ENCODE results near the gene PCED1B.

Gene PCED1B

DNA sequence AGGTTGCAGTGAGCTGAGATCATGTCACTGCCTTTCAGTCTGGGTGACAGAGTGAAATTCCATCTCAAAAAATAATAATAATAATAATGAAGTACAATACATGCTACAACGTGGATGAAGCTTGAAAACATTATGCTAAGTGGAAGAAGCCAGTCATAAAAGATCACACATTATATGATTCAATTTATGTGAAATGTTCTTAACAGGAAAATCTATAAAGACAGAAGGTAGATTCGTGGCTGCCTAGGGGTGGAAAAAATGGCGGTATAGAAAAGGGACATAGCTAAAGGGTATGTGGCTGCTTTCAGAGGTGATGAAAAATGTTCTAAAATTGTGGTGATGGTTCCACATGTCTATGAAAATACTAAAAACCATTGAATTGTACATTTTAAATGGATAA lies 41.3 kb downstream of the PCED1B start:
- no peak for DNase-seq (ENCODE audit: low read depth in 2 of 2)

GRCh38 chr12:47121146-47121545 lies 41.7 kb downstream of the PCED1B start:
- no peak for DNase-seq (ENCODE audit: low read depth in 2 of 2)

DNA sequence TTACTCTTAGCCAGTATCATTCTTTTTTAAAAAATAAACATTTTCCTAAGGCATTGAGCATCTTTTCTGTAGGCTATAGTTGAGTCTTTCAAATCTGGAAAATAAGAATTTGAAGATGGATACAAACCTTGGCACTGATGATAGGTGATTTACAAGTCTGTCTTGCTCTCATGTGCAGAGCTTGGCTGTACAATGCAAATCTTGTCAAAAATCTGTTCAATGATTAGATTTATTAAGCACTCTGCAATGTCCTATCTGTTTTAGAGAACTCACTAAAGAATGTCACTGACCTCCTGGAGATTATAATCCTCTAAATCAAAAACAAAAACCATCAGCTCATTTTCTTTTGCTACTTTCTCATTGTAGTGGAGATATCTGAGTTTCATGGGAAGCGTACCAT lies 43.2 kb downstream of the PCED1B start:
- DNase-seq (ENCODE audit: low read depth in 2 of 2), result no peak

DNA sequence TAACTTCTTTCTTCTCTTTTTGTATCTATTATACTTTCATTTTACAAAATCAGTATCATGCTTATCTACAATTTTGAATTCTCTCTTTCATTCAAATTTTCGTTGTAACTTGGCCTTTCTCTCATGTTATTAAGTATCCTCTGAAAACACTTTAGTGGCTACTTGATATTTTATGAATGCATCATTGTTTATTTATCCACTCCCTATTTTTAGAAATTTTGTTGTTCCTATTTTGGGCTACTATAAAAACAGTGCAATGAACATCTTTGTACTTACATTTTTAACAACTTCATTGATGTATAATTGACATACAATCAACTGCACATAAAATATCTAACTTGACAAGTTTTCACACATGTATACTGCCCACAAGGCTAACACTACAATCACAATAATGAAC lies 44.3 kb downstream of the PCED1B start:
- DNase-seq (ENCODE audit: low read depth in 2 of 2), result no peak

DNA sequence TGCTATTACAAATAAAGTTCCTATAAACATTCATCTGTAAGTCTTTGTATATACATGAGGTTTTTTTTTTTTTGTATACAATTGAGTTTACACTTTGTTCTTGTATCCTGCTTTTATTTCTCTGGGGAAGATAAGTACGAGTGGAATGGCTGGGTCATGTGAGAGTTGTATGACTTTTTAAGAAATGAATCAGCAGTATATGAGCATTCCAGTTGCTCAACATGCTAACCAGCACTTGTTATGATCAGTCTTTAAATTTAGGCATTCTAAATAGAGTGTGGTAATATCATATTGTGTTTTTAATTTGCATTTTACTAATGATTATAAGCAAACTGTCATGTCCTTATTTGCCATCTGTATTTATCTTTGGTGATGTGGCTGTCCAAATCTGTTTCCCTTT lies 45.0 kb downstream of the PCED1B start:
- no peak for DNase-seq (ENCODE audit: low read depth in 2 of 2)

DNA sequence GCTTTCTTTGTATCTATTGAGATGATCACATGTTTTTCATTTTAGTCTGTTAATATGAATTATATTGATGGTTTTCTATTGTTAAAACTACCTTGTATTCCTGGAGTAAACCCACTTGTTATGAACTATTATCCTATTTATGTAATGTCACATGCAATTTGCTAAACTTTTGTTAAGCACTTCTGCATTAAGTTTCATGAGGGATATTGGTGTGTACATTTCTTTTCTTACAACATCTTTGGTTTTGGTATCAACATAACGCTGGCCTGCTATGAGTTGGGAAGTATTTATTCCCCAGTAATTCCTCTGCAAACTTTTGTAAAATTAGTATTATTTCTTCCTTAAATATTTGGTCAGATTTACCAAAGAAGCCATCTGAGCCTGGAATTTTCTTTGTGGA lies 46.8 kb downstream of the PCED1B start:
- DNase-seq (ENCODE audit: low read depth in 2 of 2), result no peak

DNA sequence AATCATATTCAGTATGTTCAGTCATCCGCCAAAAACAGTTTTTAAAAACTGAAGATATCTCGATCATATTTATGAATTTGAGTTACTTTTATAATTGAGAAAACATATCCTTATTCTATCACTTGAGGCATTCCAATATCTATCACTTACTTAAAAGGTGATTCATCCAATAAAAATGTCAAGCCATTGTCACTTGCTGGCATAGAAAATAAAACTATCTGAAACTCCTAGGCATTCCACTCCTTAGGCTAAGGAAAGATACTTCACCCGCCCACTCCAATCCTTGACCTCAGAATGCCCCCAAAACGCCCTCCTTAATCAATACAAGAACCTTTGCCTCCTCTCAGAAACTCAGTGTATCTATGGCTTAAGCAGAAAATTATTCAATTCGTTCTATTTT lies 51.6 kb downstream of the PCED1B start:
- no peak for DNase-seq (ENCODE audit: low read depth in 2 of 2)

GRCh38 chr12:47134005-47134404 lies 54.6 kb downstream of the PCED1B start:
- no peak for DNase-seq (ENCODE audit: low read depth in 2 of 2)

GRCh38 chr12:47135578-47135977 lies 56.2 kb downstream of the PCED1B start:
- DNase-seq (ENCODE audit: low read depth in 2 of 2), result no peak

GRCh38 chr12:47139000-47139681 lies 59.7 kb downstream of the PCED1B start:
- no peak for DNase-seq (ENCODE audit: low read depth in 2 of 2)

GRCh38 chr12:47141459-47141858 lies 62.0 kb downstream of the PCED1B start:
- no peak for DNase-seq (ENCODE audit: low read depth in 2 of 2)

DNA sequence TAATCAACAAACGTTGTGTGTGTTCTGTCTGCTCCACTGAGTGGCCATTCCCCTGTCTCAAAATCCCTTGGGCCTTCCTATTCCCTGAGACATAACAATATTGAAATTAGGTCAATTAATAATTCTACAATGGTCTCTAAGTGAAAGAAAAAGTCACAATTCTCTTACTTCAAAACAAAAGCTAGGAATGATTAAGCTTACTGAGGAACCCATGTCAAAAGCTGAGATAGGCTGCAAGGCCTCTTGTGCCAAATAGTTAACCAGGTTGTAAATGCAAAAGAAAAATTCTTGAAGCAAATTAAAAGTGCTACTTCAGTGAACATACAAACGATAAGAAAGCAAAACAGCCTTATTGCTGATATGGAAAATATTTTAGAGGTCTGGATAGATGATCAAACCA lies 65.3 kb downstream of the PCED1B start:
- no peak for DNase-seq (ENCODE audit: low read depth in 2 of 2)

- DNase-seq (ENCODE audit: low read depth in 2 of 2), result no peak
Observed at GRCh38 chr12:47145188-47145587, 65.8 kb downstream of the PCED1B start.

- DNase-seq (ENCODE audit: low read depth in 2 of 2), result no peak
Observed at GRCh38 chr12:47147739-47148138, 68.3 kb downstream of the PCED1B start.

- DNase-seq (ENCODE audit: low read depth in 2 of 2), result no peak
Observed at GRCh38 chr12:47149146-47149545, 69.7 kb downstream of the PCED1B start.

- DNase-seq (ENCODE audit: low read depth in 2 of 2), result no peak
Observed at GRCh38 chr12:47152095-47152494, 72.7 kb downstream of the PCED1B start.

DNA sequence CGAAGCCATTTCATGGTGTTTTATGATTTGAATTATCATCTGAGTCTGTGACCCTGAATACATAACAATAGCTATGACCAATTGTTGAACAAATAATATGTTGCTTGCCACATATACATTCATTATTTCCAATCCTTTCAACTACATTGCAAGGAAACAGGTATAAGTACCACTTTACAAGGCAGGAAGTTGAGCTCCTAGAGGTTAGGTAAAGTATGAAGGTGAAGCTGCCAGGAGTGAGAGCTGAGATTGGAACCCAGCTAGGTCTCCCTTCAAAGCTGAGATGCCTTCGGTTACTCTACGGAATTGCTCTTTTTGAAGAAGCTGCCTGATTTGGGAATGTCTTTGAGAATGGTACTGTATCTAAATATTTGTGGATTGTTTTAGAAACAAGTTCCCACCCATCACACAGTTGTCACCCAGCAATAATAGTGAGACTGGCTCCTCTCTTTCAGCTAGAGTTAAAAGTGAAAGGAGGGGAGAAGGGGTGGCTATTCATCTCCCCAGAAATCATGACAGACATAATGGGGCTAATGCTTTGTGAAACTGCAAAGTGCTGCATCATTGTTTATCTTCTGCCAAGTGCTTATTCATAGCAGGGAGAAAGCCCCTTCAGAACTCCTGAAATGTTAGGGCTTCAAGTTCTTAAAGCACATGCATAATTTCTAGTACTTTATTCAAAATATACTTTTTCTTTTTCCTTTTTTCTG lies 76.2 kb downstream of the PCED1B start:
- DNase-seq (ENCODE audit: low read depth in 2 of 2), result no peak

DNA sequence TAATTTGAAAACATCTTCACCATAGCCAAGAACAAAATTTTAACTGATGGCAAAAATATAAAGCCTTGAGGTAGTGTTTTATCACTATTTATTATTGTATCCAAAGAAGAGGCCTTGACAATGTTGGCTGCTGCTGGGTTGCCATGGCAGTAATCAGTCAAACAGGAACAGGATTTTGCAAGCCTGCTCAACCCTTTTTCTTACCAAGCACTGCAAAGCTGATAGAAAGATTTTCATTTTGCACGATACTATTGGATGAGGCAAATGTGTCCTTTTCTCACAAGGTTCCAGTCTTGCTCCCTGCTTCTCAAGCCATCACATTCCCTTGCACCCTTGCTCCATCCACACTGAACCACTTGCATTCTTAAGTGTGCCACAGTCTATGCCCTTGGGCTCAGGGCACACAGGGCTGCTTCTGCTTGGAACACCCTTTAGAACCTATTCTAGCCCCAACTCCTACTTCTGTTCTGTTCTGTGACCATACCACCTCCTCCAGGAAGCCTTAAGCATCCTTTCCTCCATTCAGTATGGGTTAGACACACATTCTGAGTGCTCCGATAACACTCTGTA lies 76.8 kb downstream of the PCED1B start:
- DNase-seq (ENCODE audit: low read depth in 2 of 2), result no peak

GRCh38 chr12:47158792-47159191 lies 79.4 kb downstream of the PCED1B start:
- DNase-seq (ENCODE audit: low read depth in 2 of 2), result no peak

DNA sequence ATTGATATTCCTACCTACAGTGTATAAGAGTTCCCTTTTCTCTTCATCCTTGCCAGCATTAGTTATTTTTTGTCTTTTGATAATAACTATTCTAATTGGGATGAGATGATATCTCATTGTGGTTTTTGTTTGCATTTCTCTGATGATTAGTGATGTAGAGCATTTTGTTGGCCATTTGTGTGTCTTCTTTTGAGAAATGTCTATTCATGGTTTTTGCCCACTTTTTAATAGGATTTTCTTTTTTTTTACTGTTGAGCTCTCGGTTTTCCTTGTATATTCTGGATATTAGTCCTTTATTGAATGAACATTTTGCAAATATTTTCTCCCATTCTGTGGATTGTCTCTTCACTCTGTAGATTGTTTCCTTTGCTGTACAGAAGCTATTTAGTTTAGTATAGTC lies 79.9 kb downstream of the PCED1B start:
- no peak for DNase-seq (ENCODE audit: low read depth in 2 of 2)

DNA sequence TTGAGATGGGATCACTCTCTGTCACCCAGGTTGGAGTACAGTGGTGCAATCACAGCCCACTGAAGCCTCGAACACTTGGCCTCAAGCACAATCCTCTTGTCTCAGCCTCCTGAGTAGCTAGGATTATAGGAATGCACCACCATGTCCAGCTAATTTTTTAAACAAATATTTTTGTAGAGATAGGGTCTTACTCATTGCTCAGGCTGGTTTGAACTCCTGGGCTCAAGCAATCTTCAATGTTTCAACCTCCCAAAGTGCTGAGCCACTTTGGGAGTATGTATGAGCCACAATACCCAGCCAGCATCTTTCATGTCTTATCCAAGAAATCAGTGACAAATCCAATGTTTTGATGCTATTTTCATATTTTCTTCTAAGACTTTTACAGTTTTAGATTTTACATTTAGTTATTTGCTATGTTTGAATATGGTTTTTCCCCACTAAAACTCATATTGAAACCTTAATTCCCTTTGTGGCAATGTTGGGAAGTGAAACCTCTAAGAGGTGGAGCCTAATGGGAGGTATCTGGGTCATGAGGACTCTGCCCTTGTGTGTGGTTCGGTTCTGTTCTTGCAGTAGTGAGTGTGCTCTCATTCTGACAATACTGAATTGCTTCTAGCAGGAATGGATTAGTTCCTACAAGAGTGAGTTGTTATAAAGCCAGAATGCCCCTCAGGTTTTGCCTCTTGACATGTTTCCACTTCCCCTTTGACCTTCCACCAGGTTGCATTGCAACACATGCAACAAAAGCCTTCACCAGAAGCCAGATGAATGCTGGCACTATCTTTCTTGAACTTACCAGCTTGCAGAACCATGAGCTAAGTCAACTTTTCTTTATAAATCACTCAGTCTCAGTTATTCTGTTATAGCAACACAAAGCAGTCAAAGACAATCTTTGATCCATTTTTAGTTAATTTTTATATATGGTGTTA lies 81.2 kb downstream of the PCED1B start:
- no peak for DNase-seq (ENCODE audit: low read depth in 2 of 2)

DNA sequence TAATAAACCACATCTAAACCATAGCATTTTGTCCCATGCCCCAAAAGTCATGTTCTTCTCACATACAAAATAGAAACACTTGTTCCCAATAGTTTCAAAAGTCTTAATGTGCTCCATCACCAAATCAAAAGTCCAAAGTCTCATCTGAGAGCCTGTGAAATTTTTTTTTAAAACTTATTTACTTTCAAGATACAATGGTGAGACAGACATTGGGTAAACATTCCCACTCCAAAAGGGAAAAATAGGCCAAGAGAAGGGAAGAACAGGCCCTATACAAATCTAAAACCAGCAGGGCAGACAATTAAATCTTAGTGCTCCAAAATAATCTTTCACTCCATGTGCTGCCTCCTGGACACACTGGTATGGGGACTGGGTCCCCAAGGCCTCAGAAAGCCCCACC lies 84.7 kb downstream of the PCED1B start:
- no peak for DNase-seq (ENCODE audit: low read depth in 2 of 2)
